Liver (tissue), 9 donors: Measurements from ENCODE around the gene TEDC2. TPM values are rescaled to one million over a fixed set of nuclear protein-coding genes. Genes with fewer than 3 reads are reported as not detected.

Experiments
- DNase-seq: peaks from one replicate; pipeline ENCODE4 v3.0.0-alpha.2; 2017; ENCODE audit warnings: low spot score
- H3K27ac ChIP-seq, 2 donors: one replicate each; pipeline ENCODE4 v1.7.0; 2013; ENCODE audit warnings: inconsistent platforms in 2 of 2, low read length in 2 of 2, control low read depth in 1 of 2, low read depth in 1 of 2, mild to moderate bottlenecking in 1 of 2
- H3K27me3 ChIP-seq, 4 donors: one replicate each; pipeline versions ENCODE4 v1.6.1 to v1.7.0; 2013; ENCODE audit warnings: low read length in 3 of 4, inconsistent platforms in 1 of 4, mild to moderate bottlenecking in 1 of 4, moderate library complexity in 1 of 4; ENCODE audit not compliant: control insufficient read depth in 4 of 4, insufficient read depth in 4 of 4
- H3K36me3 ChIP-seq, 4 donors: one replicate each; pipeline versions ENCODE4 v1.6.1 to v1.7.0; 2013; ENCODE audit warnings: low read length in 3 of 4, mild to moderate bottlenecking in 3 of 4, low read depth in 1 of 4, moderate library complexity in 1 of 4; ENCODE audit not compliant: control insufficient read depth in 4 of 4, insufficient read depth in 3 of 4
- H3K4me1 ChIP-seq, 4 donors: one replicate each; pipeline versions ENCODE4 v1.6.1 to v1.7.0; 2013; ENCODE audit warnings: low read length in 3 of 4, mild to moderate bottlenecking in 3 of 4, moderate library complexity in 1 of 4; ENCODE audit not compliant: control insufficient read depth in 4 of 4, insufficient read depth in 4 of 4
- H3K4me3 ChIP-seq, 3 donors: one replicate each; pipeline versions ENCODE4 v1.6.1 to v1.7.0; 2013; ENCODE audit warnings: low read length in 3 of 3, control low read depth in 1 of 3, low read depth in 1 of 3, mild to moderate bottlenecking in 1 of 3
- H3K9ac ChIP-seq, 2 donors: one replicate each; pipeline ENCODE4 v1.7.0; 2013; ENCODE audit warnings: low read length in 2 of 2, mild to moderate bottlenecking in 2 of 2, moderate library complexity in 2 of 2, control low read depth in 1 of 2, low read depth in 1 of 2
- H3K9me3 ChIP-seq, 4 donors: one replicate each; pipeline versions ENCODE4 v1.6.1 to v1.7.0; 2013; ENCODE audit warnings: low read length in 3 of 4; ENCODE audit not compliant: control insufficient read depth in 4 of 4
- EGR1 ChIP-seq, 2 donors: IDR thresholded peaks; 2 replicates each; pipeline ENCODE4 v1.6.1; 2016 to 2018; ENCODE audit warnings: antibody characterized with exemption in 2 of 2, low read depth in 2 of 2
- FOXA1 ChIP-seq: IDR thresholded peaks from 2 replicates; pipeline ENCODE4 v1.6.1; 2016; ENCODE audit warnings: antibody characterized with exemption
- FOXA2 ChIP-seq: IDR thresholded peaks from 2 replicates; pipeline ENCODE4 v1.6.1; 2016; ENCODE audit warnings: antibody characterized with exemption
- GABPA ChIP-seq, 2 donors: IDR thresholded peaks in 1 of 2; conservative IDR thresholded peaks in 1 of 2; 2 replicates each; pipeline ENCODE4 v1.6.1; 2016; ENCODE audit warnings: antibody characterized with exemption in 2 of 2, mild to moderate bottlenecking in 1 of 2, moderate library complexity in 1 of 2
- HNF4A ChIP-seq, 2 donors: conservative IDR thresholded peaks; 2 replicates each; pipeline ENCODE4 v1.6.1; 2016; ENCODE audit warnings: antibody characterized with exemption in 2 of 2, mild to moderate bottlenecking in 2 of 2
- HNF4G ChIP-seq: IDR thresholded peaks from 2 replicates; pipeline ENCODE4 v1.6.1; 2016; ENCODE audit warnings: antibody characterized with exemption
- JUND ChIP-seq, 2 donors: IDR thresholded peaks; 2 replicates each; pipeline ENCODE4 v1.6.1; 2016; ENCODE audit warnings: antibody characterized with exemption in 2 of 2
- MAX ChIP-seq: IDR thresholded peaks from 2 replicates; pipeline ENCODE4 v1.6.1; 2016; ENCODE audit warnings: antibody characterized with exemption
- NR2F2 ChIP-seq: IDR thresholded peaks from 2 replicates; pipeline ENCODE4 v1.6.1; 2016; ENCODE audit warnings: antibody characterized with exemption
- RAD21 ChIP-seq, 2 donors: IDR thresholded peaks; 2 replicates each; pipeline ENCODE4 v1.6.1; 2016; ENCODE audit warnings: antibody characterized with exemption in 2 of 2, mild to moderate bottlenecking in 2 of 2
- RXRA ChIP-seq, 2 donors: IDR thresholded peaks; 2 replicates each; pipeline ENCODE4 v1.6.1; 2017 to 2018; ENCODE audit warnings: antibody characterized with exemption in 2 of 2, mild to moderate bottlenecking in 1 of 2
- SP1 ChIP-seq: IDR thresholded peaks from 2 replicates; pipeline ENCODE4 v1.6.1; 2018; ENCODE audit warnings: antibody characterized with exemption, mild to moderate bottlenecking
- TAF1 ChIP-seq: conservative IDR thresholded peaks from 2 replicates; pipeline ENCODE4 v1.6.1; 2016; ENCODE audit warnings: antibody characterized with exemption, mild to moderate bottlenecking
- YY1 ChIP-seq: IDR thresholded peaks from 2 replicates; pipeline ENCODE4 v1.6.1; 2016; ENCODE audit warnings: antibody characterized with exemption, mild to moderate bottlenecking
- ZBTB33 ChIP-seq: IDR thresholded peaks from 2 replicates; pipeline ENCODE4 v1.6.1; 2016; ENCODE audit warnings: antibody characterized with exemption
- whole genome bisulfite sequencing: extraction: QIAGEN DNeasy Blood & Tissue Kit; methylation state at CpG from one replicate; pipeline ENCODE4 v1.1.7; 2013; 5-methylcytosine and 5-hydroxymethylcytosine counted together
- polyA plus RNA-seq, 2 donors: library from polyadenylated mRNA; stranded (reverse) in 1 of 2; unstranded in 1 of 2; fragments of 200-250 nt in 1 of 2; fragments of >200 nt in 1 of 2; fragmentation: Nextera tagmentation in 1 of 2; extraction: Ambion mirVana in 1 of 2; gene quantifications; one replicate each; pipeline versions ENCODE4 v1.2.1 to v1.2.3, GENCODE V29; 2013 to 2015
- total RNA-seq, 2 donors: library from RNA; depleted of rRNA; stranded (reverse); fragments of >200 nt; gene quantifications; one replicate each; pipeline ENCODE4 v1.2.3, GENCODE V29; 2014
- TF ChIP-seq, protein P1 (sequence below): IDR thresholded peaks from 2 replicates; pipeline ENCODE4 v1.6.1; 2016; ENCODE audit warnings: antibody characterized with exemption
- TF ChIP-seq, protein P2 (sequence below): IDR thresholded peaks from 2 replicates; pipeline ENCODE4 v1.6.1; 2016; ENCODE audit warnings: antibody characterized with exemption, mild to moderate bottlenecking
- TF ChIP-seq, protein P3 (sequence below): fragments of 150-350 bp; IDR thresholded peaks from 2 replicates; pipeline ENCODE4 v1.5.1; 2017; ENCODE audit warnings: improper control_type of control experiment, low read depth, low read length; ENCODE audit not compliant: missing input control
- donor health status: healthy.
- donor health status: healthy.
- donor health status: healthy.
- donor health status: healthy.
- donor health status: healthy.

The TEDC2 gene
- total and polyA plus RNA-seq, 4 donors = 0.71 to 6.7 (median 1.1) TPM

GRCh38 chr16:2494616-2495015 is 34.7 kb downstream of the TEDC2 start:
- 97% methylated on average over 5 of the region's 5 CpGs for WGBS
- Histone ChIP-seq H3K27me3 (no peaks in the 10 kb centered on the region), H3K27ac (no peak overlapping the region), H3K4me3 (no peak overlapping the region), H3K36me3 (peaks cover 0 to 12% (median 2%) of the 10 kb centered on the region in 4 donors), H3K9ac (no peak overlapping the region), H3K4me1 (peaks cover 15 to 33% (median 26%) of the 10 kb centered on the region in 4 donors), H3K9me3 (no peaks in the 10 kb centered on the region)
- no peak for DNase-seq
- TF ChIP-seq RXRA (IDR thresholded peaks at IDR 0.05) = no peak
- no peak for TF ChIP-seq HNF4A (conservative IDR thresholded peaks at IDR 0.05)
- TF ChIP-seq, protein P1, sequence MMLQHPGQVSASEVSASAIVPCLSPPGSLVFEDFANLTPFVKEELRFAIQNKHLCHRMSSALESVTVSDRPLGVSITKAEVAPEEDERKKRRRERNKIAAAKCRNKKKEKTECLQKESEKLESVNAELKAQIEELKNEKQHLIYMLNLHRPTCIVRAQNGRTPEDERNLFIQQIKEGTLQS = no peak
- TF ChIP-seq, protein P2, sequence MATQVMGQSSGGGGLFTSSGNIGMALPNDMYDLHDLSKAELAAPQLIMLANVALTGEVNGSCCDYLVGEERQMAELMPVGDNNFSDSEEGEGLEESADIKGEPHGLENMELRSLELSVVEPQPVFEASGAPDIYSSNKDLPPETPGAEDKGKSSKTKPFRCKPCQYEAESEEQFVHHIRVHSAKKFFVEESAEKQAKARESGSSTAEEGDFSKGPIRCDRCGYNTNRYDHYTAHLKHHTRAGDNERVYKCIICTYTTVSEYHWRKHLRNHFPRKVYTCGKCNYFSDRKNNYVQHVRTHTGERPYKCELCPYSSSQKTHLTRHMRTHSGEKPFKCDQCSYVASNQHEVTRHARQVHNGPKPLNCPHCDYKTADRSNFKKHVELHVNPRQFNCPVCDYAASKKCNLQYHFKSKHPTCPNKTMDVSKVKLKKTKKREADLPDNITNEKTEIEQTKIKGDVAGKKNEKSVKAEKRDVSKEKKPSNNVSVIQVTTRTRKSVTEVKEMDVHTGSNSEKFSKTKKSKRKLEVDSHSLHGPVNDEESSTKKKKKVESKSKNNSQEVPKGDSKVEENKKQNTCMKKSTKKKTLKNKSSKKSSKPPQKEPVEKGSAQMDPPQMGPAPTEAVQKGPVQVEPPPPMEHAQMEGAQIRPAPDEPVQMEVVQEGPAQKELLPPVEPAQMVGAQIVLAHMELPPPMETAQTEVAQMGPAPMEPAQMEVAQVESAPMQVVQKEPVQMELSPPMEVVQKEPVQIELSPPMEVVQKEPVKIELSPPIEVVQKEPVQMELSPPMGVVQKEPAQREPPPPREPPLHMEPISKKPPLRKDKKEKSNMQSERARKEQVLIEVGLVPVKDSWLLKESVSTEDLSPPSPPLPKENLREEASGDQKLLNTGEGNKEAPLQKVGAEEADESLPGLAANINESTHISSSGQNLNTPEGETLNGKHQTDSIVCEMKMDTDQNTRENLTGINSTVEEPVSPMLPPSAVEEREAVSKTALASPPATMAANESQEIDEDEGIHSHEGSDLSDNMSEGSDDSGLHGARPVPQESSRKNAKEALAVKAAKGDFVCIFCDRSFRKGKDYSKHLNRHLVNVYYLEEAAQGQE = no peak
- TF ChIP-seq YY1 = no peak
- no peak for TF ChIP-seq FOXA1
- TF ChIP-seq HNF4G = no peak

DNA sequence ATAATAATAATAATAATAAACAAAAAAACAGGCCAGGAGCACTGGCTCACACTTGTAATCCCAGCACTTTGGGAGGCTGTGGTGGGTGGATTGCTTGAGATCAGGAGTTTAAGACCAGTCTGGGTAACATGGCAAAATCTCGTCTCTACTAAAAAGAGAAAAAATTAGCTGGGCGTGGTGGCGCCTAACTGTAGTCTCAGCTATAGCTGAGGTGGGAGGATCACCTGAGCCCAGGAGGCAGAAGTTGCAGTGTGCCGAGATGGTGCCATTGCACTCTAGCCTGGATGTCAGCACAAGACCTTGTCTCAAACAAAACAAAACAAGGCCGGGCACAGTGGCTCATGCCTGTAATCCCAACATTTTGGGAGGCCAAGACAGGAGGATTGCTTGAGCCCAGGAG is 35.1 kb downstream of the TEDC2 start:
- H3K36me3 ChIP-seq = peaks cover 0 to 12% (median 2%) of the 10 kb centered on the region in 4 donors
- H3K4me1 ChIP-seq = peaks cover 15 to 33% (median 26%) of the 10 kb centered on the region in 4 donors
- no peak for TF ChIP-seq GABPA (IDR thresholded peaks at IDR 0.05 in 1 of 2, conservative IDR thresholded peaks at IDR 0.05 in 1 of 2)
- no peak for TF ChIP-seq FOXA1
- TF ChIP-seq MAX = no peak
- TF ChIP-seq RAD21 (IDR thresholded peaks at IDR 0.05) = no peak
- TF ChIP-seq SP1 = no peak
- no peak for TF ChIP-seq TAF1
- TF ChIP-seq, protein P3, sequence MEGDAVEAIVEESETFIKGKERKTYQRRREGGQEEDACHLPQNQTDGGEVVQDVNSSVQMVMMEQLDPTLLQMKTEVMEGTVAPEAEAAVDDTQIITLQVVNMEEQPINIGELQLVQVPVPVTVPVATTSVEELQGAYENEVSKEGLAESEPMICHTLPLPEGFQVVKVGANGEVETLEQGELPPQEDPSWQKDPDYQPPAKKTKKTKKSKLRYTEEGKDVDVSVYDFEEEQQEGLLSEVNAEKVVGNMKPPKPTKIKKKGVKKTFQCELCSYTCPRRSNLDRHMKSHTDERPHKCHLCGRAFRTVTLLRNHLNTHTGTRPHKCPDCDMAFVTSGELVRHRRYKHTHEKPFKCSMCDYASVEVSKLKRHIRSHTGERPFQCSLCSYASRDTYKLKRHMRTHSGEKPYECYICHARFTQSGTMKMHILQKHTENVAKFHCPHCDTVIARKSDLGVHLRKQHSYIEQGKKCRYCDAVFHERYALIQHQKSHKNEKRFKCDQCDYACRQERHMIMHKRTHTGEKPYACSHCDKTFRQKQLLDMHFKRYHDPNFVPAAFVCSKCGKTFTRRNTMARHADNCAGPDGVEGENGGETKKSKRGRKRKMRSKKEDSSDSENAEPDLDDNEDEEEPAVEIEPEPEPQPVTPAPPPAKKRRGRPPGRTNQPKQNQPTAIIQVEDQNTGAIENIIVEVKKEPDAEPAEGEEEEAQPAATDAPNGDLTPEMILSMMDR = no peak
- TF ChIP-seq NR2F2 = no peak
- TF ChIP-seq RXRA (IDR thresholded peaks at IDR 0.05) = no peak
- no peak for TF ChIP-seq HNF4A (conservative IDR thresholded peaks at IDR 0.05)
- TF ChIP-seq EGR1 (IDR thresholded peaks at IDR 0.05; ENCODE audit: low read depth in 2 of 2) = no peak
- no peak for TF ChIP-seq JUND (IDR thresholded peaks at IDR 0.05)
- TF ChIP-seq, protein P2 = no peak
- no peak for TF ChIP-seq YY1
- no peak for TF ChIP-seq ZBTB33
- TF ChIP-seq, protein P1 = no peak
- TF ChIP-seq HNF4G = no peak
- TF ChIP-seq FOXA2 = no peak
- no peak overlapping the region for H3K4me3 ChIP-seq
- no peak overlapping the region for H3K27ac ChIP-seq
- DNase-seq = no peak
- no peak overlapping the region for H3K9ac ChIP-seq
- no peaks in the 10 kb centered on the region for H3K9me3 ChIP-seq
- no peaks in the 10 kb centered on the region for H3K27me3 ChIP-seq
- WGBS = 93% methylated on average over 5 of the region's 5 CpGs
